AG04449 (cell line): Measurements from ENCODE around the gene DYNLT1.
"Not testable (repeated sequence)": the region's sequence is repeated elsewhere in the genome, so short reads cannot be mapped to it uniquely, and the experiment has no call there.

ENCODE experiments used
- CTCF ChIA-PET: fragments of 350-600 bp; formaldehyde crosslinking; extraction: SDS; loops from one replicate; lab custom pipeline; 2021; ENCODE audit warnings: antibody characterized with exemption; lab: Yijun Ruan, JAX
- POLR2A ChIA-PET: fragments of 400-600, 350-600 bp; formaldehyde crosslinking; extraction: SDS; loops from one replicate; lab custom pipeline; 2020; ENCODE audit warnings: antibody characterized with exemption, inconsistent platforms; lab: Yijun Ruan, JAX
- DNase-seq: peaks from one replicate; pipeline ENCODE4 v3.0.0-alpha.2; 2010; ENCODE audit warnings: low read depth, low spot score
- H3K4me3 ChIP-seq: 2 replicates; pipeline ENCODE4 v1.5.1; 2011; ENCODE audit warnings: low read depth, mild to moderate bottlenecking, control low read depth, low read length
- TF ChIP-seq, protein P1 (sequence below): IDR thresholded peaks from one replicate; pipeline ENCODE4 v1.5.1; 2011; ENCODE audit warnings: mild to moderate bottlenecking, moderate library complexity, low read length, control low read depth, inconsistent platforms; ENCODE audit not compliant: insufficient read depth; ENCODE audit errors: missing control alignments

Gene DYNLT1

DNA sequence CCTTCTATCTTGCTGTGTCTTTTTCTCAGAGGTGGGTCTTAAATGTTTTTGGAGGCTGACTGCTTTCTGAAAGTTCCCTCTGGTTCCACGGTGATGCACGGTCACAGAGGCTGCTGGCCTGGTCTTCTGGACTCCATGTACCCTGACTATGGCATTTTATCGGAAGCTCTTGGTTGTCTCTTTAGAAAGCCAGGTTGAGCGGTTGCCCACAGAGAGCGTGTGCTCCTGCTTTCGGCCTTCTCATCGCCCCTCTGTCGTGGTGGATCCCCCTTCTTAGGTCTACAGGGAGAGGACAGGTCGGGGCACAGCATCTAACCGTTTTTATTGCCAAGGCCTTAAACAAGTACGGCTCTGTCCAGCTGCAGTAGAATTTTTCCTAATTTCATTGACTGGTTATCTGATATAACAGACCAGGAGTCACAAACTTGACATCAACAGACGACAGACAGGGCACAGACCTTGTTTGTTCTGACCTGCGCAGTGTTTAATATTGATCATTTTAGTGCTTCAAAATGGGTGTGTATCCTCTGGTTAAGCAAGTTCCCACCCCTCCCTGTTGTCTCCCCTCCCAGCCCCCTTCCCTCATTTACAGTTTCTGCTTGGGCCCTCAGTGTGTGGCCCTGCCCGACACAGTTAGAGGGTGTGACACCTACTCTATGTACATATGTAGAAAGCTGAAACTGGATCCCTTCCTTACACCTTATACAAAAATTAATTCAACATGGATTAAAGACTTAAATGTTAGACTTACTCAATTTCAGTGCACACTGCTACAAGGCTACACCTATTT lies 30.0 kb upstream of the DYNLT1 start:
- no peak for DNase-seq
- no peak overlapping the region for H3K4me3 ChIP-seq
- POLR2A ChIA-PET = no interaction called here
- CTCF ChIA-PET = interaction anchor here (1.0 to 2.3 kb wide), 3 partner anchors 16 to 460 kb away, joined by 3 to 18 read pairs (median 5); no protein-coding TSS in a partner anchor
- TF ChIP-seq, protein P1, sequence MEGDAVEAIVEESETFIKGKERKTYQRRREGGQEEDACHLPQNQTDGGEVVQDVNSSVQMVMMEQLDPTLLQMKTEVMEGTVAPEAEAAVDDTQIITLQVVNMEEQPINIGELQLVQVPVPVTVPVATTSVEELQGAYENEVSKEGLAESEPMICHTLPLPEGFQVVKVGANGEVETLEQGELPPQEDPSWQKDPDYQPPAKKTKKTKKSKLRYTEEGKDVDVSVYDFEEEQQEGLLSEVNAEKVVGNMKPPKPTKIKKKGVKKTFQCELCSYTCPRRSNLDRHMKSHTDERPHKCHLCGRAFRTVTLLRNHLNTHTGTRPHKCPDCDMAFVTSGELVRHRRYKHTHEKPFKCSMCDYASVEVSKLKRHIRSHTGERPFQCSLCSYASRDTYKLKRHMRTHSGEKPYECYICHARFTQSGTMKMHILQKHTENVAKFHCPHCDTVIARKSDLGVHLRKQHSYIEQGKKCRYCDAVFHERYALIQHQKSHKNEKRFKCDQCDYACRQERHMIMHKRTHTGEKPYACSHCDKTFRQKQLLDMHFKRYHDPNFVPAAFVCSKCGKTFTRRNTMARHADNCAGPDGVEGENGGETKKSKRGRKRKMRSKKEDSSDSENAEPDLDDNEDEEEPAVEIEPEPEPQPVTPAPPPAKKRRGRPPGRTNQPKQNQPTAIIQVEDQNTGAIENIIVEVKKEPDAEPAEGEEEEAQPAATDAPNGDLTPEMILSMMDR = no peak

DNA sequence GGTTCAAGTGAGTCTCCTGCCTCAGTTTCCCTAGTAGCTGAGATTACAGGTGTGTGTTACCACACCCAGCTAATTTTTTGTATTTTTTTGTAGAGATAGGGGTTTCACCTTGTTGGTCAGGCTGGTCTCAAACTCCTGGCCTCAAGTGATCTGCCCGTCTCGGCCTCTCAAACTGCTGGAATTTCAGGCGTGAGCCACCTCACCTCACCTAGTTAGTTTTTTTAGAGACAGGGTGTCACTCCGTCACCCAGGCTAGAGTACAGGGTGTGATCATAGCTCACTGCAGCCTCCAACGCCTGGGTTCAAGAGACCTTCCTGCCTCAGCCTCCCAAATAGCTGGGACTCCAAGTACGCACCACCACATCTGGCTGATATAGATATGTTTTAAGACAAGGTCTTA lies 28.2 kb upstream of the DYNLT1 start:
- POLR2A ChIA-PET = no interaction called here
- TF ChIP-seq, protein P1 = no peak
- DNase-seq = no peak
- H3K4me3 ChIP-seq = no peak overlapping the region
- CTCF ChIA-PET = interaction anchor here (1.1 to 5.3 kb wide), 5 partner anchors 9 to 459 kb away, joined by 3 to 32 read pairs (median 4); no protein-coding TSS in a partner anchor

DNA sequence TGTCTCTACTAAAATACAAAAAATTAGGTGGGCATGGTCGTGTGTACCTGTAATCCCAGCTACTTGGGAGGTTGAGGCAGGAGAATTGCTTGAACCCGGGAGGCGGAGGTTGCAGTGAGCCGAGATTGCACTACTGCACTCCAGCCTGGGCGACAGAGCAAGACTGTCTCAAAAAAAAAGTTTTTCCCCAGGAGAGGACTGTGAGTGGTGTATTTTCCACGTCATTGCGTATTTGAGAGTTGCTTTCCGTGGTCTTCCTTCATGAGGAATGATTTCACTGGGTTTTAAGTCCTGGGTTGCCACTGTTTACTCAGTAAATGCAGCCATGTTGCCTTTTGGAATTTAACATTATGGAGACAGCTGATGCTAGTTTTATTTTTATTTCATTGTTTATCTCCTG lies 27.6 kb upstream of the DYNLT1 start:
- DNase-seq, POLR2A ChIA-PET, H3K4me3 ChIP-seq: not testable (repeated sequence)
- CTCF ChIA-PET = interaction anchor here (1.1 to 5.3 kb wide), 3 partner anchors 12 to 451 kb away, joined by 4 to 32 read pairs (median 4); no protein-coding TSS in a partner anchor

DNA sequence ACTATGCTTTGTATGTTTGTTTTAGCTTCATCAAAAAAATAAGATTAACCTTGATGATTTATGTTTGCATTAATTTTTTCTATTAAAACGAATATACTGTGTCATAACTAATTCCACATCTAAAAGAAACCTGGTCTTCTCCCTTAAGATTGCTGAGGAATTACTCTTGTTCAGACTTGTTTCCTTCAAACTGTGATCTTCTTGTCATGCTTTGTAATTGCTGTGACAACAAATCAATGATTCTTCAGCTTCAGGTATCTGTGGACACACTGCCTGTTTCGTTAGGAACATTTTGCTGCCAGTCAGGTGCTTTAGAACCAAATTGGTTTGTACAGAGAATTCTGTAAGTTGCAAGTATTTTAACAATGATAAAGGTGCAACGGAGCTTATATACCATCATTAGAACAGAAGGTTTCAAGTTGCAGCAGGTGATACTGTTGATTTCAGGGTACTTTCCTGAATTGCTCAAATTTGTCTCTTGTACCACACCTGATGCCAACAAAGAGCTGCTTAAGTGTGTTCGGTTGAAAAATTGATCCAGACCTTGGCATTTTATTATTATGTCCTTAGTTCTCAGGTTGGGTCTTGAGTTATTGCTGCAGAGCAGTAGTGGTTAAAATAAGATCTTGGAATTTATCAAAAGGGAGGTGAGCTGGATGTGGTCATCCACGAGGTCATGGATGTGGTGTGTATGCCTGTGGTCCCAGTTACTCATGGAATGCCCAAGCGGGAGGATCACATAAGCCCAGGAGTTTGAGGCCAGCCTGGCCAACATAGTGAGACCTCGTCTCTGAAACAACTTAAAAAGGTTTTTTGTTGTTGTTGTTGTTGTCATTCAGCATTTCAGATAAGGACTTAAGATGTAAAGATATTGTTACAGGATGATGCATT lies 24.8 kb upstream of the DYNLT1 start:
- POLR2A ChIA-PET = no interaction called here
- DNase-seq = no peak
- CTCF ChIA-PET = interaction anchor here (1.0 to 5.3 kb wide), 4 partner anchors 9 to 455 kb away, joined by 3 to 32 read pairs (median 5); no protein-coding TSS in a partner anchor
- TF ChIP-seq, protein P1 = no peak
- H3K4me3 ChIP-seq = no peak overlapping the region

DNA sequence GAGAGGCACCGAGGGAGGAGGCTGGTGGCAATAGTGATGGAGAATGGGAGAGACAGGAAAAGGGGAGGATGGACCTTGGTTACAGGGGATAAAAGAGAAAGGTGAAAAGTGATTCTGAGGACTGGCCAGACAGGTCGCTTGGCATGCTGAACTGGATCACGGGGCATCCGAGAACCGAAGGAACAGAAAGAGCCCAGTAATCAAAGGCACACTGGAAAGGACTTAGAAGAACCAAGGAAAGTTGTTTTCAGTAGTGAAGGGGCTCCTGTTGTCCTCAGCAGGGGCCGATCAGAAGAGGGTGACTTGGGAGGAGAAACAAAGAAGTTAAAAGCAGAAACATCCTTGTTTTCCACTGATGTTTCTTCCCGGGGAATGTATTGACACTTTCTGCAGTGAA lies 24.2 kb upstream of the DYNLT1 start:
- POLR2A ChIA-PET = no interaction called here
- TF ChIP-seq, protein P1 = no peak
- no peak for DNase-seq
- CTCF ChIA-PET = interaction anchor here (1.0 to 5.3 kb wide), 5 partner anchors 9 to 454 kb away, joined by 3 to 32 read pairs (median 4); partner anchors contain the start of gene SYTL3
- no peak overlapping the region for H3K4me3 ChIP-seq

DNA sequence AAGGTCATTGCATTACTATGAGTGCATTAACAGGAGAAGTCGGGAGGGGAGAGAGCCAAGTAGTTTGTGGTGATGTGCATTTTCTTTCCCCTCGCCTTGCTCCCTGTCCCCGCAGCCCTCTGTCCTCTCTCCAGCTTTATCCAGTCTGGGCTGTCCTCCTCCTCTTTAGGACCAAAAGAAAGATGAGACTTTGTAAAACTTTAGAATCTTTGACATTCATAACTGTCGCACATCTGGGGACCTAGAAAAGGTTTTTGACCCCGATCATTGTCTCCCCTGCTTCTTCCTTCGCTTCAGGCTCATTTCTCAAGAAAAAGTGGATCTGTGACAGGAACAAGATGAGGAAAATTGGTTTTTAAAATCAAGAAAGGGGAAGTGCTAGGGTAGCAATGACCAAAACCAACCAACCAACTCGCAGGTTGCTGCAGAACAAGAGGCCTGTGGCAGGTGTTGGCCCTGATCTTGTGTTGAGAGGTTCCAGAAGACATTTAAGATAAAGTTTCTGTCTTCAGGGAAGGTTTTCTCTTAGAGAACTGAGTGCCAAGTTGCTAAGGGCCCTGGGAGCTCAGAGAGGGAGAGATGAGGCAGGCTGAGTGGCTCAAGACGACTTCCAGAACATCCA lies 22.9 kb upstream of the DYNLT1 start:
- CTCF ChIA-PET = interaction anchor here (0.8 to 2.5 kb wide), 7 partner anchors 12 to 447 kb away, joined by 3 to 12 read pairs (median 3); partner anchors contain the start of gene SYTL3
- DNase-seq = no peak
- no peak overlapping the region for H3K4me3 ChIP-seq

More for the DNA sequence above, 22.9 kb upstream of the DYNLT1 start:
- POLR2A ChIA-PET = no interaction called here
- TF ChIP-seq, protein P1 = no peak
